ENCODE results near the gene NTN3.
"Not testable (repeated sequence)": the region's sequence is repeated elsewhere in the genome, so short reads cannot be mapped to it uniquely, and the experiment has no call there.

The NTN3 gene

DNA sequence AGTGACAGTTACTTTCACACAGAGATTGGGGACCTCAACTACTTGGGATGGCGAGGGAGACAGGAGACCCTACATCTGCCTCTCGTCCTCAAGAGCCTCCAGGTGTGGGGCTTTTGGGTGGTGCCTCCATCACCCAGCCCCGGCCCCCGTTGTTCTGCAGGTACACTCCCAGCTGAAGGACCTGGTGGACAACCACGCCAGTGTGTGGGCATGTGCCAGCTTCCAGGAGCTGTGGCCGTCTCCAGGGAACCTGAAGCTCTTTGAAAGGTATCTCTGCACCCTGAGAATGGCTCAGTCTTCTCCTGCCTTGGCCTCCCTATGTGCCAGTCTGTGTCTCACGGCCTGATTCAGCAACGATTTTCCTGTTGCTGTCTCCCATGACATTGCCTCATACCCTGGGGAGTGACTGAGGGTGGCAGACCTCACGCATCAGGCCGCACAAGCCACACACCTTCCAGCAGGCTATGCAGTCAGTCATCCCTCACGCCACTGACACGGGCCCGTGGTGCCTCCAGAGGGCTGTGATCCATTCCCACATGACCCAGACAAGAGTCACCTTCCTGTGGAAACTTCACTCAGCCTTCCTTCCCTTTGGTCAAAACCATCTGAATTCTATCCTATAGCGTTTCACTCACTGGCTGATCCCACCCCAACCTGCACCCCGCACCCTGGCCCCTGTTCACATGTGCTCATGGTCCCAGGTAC is 38.1 kb upstream of the NTN3 start:
- H3F3A ChIP-seq (ENCODE audit: insufficient read depth, low read length): no peaks in the 10 kb centered on the region
- H3K4me1 ChIP-seq (ENCODE audit: low read length): peaks cover 10% of the 10 kb centered on the region
- no peak for DNase-seq
- peaks cover 40% of the 10 kb centered on the region for H3K79me2 ChIP-seq (ENCODE audit: low read length)
- no peaks in the 10 kb centered on the region for H3K9me2 ChIP-seq (replicated peaks; ENCODE audit: insufficient read depth, low read length)
- TF ChIP-seq EZH2 (optimal IDR thresholded peaks at IDR 0.05; ENCODE audit: low read depth, low read length) (no peak), EZH2phosphoT487 (IDR thresholded peaks at IDR 0.05; ENCODE audit: low read length) (no peak)
- TF ChIP-seq, protein P1, sequence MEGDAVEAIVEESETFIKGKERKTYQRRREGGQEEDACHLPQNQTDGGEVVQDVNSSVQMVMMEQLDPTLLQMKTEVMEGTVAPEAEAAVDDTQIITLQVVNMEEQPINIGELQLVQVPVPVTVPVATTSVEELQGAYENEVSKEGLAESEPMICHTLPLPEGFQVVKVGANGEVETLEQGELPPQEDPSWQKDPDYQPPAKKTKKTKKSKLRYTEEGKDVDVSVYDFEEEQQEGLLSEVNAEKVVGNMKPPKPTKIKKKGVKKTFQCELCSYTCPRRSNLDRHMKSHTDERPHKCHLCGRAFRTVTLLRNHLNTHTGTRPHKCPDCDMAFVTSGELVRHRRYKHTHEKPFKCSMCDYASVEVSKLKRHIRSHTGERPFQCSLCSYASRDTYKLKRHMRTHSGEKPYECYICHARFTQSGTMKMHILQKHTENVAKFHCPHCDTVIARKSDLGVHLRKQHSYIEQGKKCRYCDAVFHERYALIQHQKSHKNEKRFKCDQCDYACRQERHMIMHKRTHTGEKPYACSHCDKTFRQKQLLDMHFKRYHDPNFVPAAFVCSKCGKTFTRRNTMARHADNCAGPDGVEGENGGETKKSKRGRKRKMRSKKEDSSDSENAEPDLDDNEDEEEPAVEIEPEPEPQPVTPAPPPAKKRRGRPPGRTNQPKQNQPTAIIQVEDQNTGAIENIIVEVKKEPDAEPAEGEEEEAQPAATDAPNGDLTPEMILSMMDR (IDR thresholded peaks at IDR 0.05; ENCODE audit: low read length): no peak
- H3K9me3 ChIP-seq (replicated peaks; ENCODE audit: insufficient read depth, low read length): no peaks in the 10 kb centered on the region
- no peak overlapping the region for H3K4me2 ChIP-seq (ENCODE audit: low read depth, low read length)
- no peaks in the 10 kb centered on the region for H4K20me1 ChIP-seq (ENCODE audit: insufficient read depth, low read length)
- no peak overlapping the region for H2AFZ ChIP-seq (ENCODE audit: low read length)
- no peak overlapping the region for H3K27ac ChIP-seq (ENCODE audit: low read length)
- H3K27me3 ChIP-seq (replicated peaks; ENCODE audit: insufficient read depth, low read length): no peaks in the 10 kb centered on the region
- H3K4me3 ChIP-seq (ENCODE audit: low read length): no peak overlapping the region
- H3K36me3 ChIP-seq (replicated peaks; ENCODE audit: insufficient read depth, low read length): peaks cover 17% of the 10 kb centered on the region
- no peak overlapping the region for H3K9ac ChIP-seq (ENCODE audit: low read length)

DNA sequence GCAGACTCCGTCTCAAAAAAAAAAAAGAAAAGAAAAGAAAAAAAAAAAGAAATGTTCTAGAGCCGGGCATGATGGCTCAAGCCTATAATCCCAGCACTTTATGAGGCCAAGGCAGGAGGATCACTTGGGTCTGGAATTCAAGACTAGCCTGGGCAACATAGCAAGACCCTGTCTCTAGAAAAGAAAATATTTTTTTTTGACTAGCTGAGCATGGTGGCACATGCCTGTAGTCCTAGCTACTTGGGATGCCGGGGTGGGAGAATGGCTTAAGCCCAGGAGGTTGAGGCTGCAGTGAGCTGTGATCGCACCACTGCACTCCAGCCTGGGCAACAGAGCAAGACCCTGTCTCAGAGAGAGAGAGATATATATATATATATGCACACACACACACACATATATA is 35.9 kb upstream of the NTN3 start:
- not testable (repeated sequence) for H3K4me3 ChIP-seq (ENCODE audit: low read length); H4K20me1 ChIP-seq (ENCODE audit: insufficient read depth, low read length); H2AFZ ChIP-seq (ENCODE audit: low read length); H3K9me2 ChIP-seq (replicated peaks; ENCODE audit: insufficient read depth, low read length); H3K9ac ChIP-seq (ENCODE audit: low read length); H3K27ac ChIP-seq (ENCODE audit: low read length); H3F3A ChIP-seq (ENCODE audit: insufficient read depth, low read length); H3K27me3 ChIP-seq (replicated peaks; ENCODE audit: insufficient read depth, low read length); DNase-seq; H3K4me2 ChIP-seq (ENCODE audit: low read depth, low read length); H3K9me3 ChIP-seq (replicated peaks; ENCODE audit: insufficient read depth, low read length); H3K4me1 ChIP-seq (ENCODE audit: low read length)
- peaks cover 30% of the 10 kb centered on the region for H3K79me2 ChIP-seq (ENCODE audit: low read length)
- H3K36me3 ChIP-seq (replicated peaks; ENCODE audit: insufficient read depth, low read length): peaks cover 20% of the 10 kb centered on the region

DNA sequence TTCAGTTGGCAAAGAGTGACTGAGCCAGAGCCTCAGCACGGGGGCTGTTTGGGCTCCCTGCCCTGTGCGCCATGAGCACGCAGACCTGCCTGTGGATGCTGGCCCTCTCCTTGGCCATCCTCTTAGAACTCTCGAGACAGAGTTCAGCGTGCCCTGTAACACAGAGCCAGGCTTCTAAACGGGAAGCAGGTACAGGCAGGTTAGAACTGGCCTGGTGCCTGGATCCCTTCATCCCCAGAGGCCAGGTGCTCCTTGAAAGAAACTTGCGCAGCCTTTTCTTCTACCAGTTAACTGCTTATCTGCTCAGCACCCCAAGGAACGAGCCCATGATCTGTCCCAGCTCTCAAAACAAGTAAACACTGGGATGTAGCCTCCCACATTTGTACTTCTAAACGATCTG is 35.0 kb upstream of the NTN3 start:
- Histone ChIP-seq H3K4me3 (ENCODE audit: low read length) (no peak overlapping the region), H3K4me1 (ENCODE audit: low read length) (no peaks in the 10 kb centered on the region), H3K4me2 (ENCODE audit: low read depth, low read length) (no peak overlapping the region), H3K9me3 (replicated peaks; ENCODE audit: insufficient read depth, low read length) (no peaks in the 10 kb centered on the region), H3F3A (ENCODE audit: insufficient read depth, low read length) (0 out of 2 replicates have a peak, but pooled peaks cover 9% of the 10 kb centered on the region), H3K27me3 (replicated peaks; ENCODE audit: insufficient read depth, low read length) (no peaks in the 10 kb centered on the region), H3K79me2 (ENCODE audit: low read length) (peaks cover 22% of the 10 kb centered on the region), H2AFZ (ENCODE audit: low read length) (no peak overlapping the region), H3K9ac (ENCODE audit: low read length) (no peak overlapping the region), H3K36me3 (replicated peaks; ENCODE audit: insufficient read depth, low read length) (peaks cover 20% of the 10 kb centered on the region), H3K9me2 (replicated peaks; ENCODE audit: insufficient read depth, low read length) (no peaks in the 10 kb centered on the region), H4K20me1 (ENCODE audit: insufficient read depth, low read length) (no peaks in the 10 kb centered on the region), H3K27ac (ENCODE audit: low read length) (no peak overlapping the region)
- no peak for DNase-seq
- TF ChIP-seq, protein P1 (IDR thresholded peaks at IDR 0.05; ENCODE audit: low read length): no peak
- TF ChIP-seq EZH2phosphoT487 (IDR thresholded peaks at IDR 0.05; ENCODE audit: low read length) (no peak), EZH2 (optimal IDR thresholded peaks at IDR 0.05; ENCODE audit: low read depth, low read length) (no peak)

DNA sequence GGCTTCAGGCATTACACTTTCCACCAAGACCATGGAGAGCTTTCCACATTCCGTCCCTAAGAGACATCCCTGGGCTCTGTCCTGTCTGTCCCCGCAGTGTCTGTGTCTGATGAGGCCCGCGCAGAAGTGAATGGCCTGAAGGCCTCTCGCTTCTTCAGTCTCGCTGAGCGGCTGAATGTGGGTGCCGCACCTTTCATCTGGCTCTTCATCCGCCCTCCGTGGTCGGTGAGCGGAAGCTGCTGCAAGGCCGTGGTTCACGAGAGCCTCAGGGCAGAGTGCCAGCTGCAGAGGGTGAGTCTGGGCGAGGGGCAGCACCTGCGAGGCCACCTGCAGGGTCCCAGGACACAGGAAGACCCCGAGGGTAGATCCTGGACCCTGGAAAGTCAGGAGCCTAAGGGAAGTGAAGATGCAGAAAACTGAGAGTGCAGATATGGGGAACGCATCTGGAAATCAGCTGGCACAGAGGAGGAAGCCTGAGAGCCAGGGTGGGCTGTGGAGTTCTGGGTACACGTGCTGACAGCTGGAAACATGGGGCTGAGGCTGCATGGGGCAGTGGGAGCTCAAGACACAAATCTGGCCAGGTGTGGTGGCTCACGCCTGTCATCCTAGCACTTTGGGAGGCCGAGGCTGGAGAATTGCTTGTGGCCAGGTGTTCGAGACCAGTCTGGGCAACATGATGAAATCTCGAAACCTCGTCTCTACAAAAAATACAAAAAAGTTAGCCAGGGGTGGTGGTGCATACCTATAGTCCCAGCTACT is 33.9 kb upstream of the NTN3 start:
- no peak for TF ChIP-seq EZH2 (optimal IDR thresholded peaks at IDR 0.05; ENCODE audit: low read depth, low read length)
- TF ChIP-seq, protein P1 (IDR thresholded peaks at IDR 0.05; ENCODE audit: low read length): no peak
- no peak for TF ChIP-seq EZH2phosphoT487 (IDR thresholded peaks at IDR 0.05; ENCODE audit: low read length)
- H3F3A ChIP-seq (ENCODE audit: insufficient read depth, low read length): 0 out of 2 replicates have a peak, but pooled peaks cover 9% of the 10 kb centered on the region
- no peaks in the 10 kb centered on the region for H3K27me3 ChIP-seq (replicated peaks; ENCODE audit: insufficient read depth, low read length)
- peaks cover 20% of the 10 kb centered on the region for H3K36me3 ChIP-seq (replicated peaks; ENCODE audit: insufficient read depth, low read length)
- peaks cover 12% of the 10 kb centered on the region for H3K79me2 ChIP-seq (ENCODE audit: low read length)
- DNase-seq: no peak
- no peak overlapping the region for H3K9ac ChIP-seq (ENCODE audit: low read length)
- no peaks in the 10 kb centered on the region for H3K9me3 ChIP-seq (replicated peaks; ENCODE audit: insufficient read depth, low read length)
- no peaks in the 10 kb centered on the region for H4K20me1 ChIP-seq (ENCODE audit: insufficient read depth, low read length)
- H3K4me1 ChIP-seq (ENCODE audit: low read length): no peaks in the 10 kb centered on the region
- no peak overlapping the region for H2AFZ ChIP-seq (ENCODE audit: low read length)
- H3K4me2 ChIP-seq (ENCODE audit: low read depth, low read length): no peak overlapping the region
- no peaks in the 10 kb centered on the region for H3K9me2 ChIP-seq (replicated peaks; ENCODE audit: insufficient read depth, low read length)
- H3K4me3 ChIP-seq (ENCODE audit: low read length): no peak overlapping the region
- H3K27ac ChIP-seq (ENCODE audit: low read length): no peak overlapping the region

All from MM.1S (cell line).